Measurements from ENCODE around the gene BOK.
"Not testable (repeated sequence)": the region's sequence is repeated elsewhere in the genome, so short reads cannot be mapped to it uniquely, and the experiment has no call there.

BOK gene

GRCh38 chr2:241559323-241560161 lies 997 bp downstream of the BOK start:
- no peak for DNase-seq

- no peak for DNase-seq
These were observed 1.8 kb downstream of the BOK start for GRCh38 chr2:241560162-241560882.

DNA sequence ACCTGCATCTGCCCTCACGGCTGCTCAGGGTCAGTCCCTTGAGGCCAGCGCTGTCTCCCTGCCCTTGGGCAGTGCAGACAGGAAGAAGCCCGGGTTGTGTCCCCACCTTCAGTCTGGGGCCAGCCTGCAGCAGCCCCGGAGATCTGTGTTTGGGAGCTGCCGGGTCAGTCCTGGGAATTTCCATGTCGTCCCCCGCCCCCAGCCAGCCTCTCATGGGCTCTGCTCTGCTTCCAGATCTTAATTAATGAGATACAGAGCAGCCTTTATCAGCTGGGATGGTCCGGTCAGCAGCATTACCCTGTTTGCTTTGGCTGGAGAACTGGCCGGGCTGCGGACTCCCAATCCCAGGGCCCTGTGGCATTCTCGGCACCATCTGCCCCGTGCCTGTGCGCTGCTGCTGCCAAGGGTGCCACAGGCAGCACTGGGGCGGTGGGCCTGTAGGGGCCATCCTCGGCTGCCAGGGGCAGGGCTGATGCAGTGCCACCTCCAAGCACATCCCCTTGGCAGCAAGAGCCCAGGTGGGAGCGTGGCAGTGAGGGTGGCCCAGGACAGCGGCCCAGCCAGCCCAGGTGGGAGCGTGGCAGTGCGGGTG lies 2.4 kb downstream of the BOK start:
- no peak for DNase-seq

GRCh38 chr2:241561832-241562231 lies 3.3 kb downstream of the BOK start:
- peak; percentile 87 for DNase-seq

DNA sequence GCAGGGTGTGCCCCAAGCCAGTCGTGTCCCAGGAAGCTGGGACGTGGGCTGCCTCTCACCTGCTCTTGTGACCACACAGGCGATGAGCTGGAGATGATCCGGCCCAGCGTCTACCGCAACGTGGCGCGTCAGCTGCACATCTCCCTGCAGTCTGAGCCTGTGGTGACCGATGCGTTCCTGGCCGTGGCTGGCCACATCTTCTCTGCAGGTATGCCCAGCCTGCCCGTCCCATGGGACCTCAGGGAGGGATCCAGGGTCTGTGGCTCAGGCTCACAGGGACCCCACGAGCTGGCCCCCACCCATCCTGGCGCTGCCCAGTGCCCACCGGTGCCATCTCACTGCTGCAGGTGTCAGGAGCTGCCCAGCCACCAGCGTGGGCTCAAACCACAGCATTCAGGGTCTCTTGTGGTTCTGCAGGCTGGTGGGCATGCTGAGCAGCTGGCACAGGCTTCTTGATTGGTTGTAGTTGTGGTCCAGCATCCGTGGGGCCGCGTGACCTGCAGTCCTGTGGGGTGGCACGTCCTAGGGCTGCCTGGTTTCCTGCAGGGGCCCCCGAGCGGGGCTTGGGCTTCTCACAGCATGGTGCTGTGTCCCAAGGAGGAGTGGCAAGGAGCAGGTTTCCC lies 3.8 kb downstream of the BOK start:
- no peak for DNase-seq

DNA sequence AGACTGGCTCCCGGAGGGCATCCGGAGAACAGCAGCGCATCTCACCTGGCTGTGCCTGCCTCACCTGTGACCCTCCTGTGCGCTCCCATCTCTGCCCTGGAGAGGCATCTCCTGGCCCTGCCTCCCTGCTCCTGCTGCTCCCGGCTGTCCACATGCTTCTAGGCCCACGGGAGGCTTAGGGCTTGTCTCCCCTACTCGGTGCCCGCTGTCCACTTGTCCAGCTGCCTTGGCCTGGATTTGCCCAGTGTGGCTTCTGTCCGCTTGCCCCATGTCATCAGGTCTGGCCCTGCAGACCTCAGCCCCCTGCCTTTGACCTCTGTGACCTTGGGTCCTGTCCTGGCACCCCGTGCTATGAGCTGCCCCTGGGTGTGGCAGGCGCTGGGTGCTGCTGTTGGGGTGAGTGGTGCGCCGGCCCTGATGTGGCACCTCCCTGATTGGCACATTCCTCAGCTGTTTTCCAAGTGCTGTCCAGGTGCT lies 4.5 kb downstream of the BOK start:
- no peak for DNase-seq

GRCh38 chr2:241563571-241563980 lies 5.0 kb downstream of the BOK start:
- DNase-seq = no peak

DNA sequence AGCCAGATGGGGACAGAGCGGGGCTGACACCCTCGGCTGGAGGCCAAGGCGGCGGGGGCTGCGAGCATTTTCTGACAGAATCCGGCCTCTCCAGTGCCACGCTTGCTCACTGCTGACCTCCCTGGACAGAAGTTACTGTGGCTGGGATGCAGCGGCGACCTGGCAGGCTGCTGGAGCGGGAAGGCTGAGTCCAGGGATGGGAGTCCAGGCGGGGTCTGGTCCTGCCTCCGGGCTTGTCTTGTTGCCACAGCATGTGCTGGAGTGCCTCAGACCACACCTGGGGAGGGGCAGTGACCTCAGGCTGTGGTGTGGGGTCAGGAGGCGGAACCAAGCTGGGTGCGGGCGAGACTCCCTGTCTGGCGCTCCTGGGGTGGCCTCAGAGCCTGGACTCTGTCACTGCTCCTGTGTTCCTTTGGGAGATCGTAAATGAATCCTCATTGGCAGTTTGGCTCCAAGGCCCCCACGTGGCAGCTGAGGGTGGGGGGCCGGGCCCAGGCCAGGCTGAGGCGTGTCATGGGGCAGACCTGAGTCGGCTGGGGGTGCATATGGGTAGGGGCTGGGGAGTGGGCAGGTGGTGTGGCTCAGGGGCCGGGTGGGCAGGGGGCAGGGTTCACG lies 5.5 kb downstream of the BOK start:
- no peak for DNase-seq

GRCh38 chr2:241564596-241565410 lies 6.3 kb downstream of the BOK start:
- DNase-seq = no peak

- no peak for DNase-seq
These were observed 6.9 kb downstream of the BOK start for GRCh38 chr2:241565411-241565810.

DNA sequence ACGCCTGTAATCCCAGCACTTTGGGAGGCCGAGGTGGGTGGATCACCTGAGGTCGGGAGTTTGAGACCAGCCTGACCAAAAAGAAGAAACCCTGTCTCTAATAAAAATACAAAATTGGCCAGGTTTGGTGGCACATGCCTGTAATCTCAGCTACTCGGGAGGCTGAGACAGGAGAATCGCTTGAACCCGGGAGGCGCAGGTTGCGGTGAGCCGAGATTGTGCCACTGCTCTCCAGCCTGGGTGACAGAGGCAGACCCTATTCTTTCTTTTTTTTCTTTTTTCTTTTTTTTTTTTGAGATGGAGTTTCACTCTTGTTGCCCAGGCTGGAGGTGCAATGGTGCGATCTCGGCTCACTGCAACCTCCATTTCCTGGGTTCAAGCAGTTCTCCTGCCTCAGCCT lies 7.5 kb downstream of the BOK start:
- not testable (repeated sequence) for DNase-seq

DNA sequence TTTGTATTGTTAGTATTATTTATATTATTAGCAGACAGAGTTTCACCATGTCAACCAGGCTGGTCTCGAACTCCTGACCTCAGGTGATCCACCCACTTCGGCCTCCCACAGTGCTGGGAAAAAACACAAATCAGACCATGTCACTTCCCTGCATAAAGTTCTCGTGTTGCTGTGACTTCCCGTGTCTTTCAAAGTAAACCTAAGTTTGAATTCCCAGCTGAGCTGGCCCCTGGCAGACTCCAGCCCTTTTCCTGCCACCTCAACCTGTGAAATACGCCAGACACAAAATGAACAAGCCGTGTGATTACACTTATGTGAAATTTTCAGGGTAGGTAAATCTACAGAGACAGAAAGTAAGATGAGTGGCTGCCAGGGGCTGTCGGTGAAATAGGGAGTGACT lies 7.9 kb downstream of the BOK start:
- DNase-seq = no peak

- DNase-seq = not testable (repeated sequence)
These were observed 8.7 kb downstream of the BOK start for GRCh38 chr2:241567266-241567665.

DNA sequence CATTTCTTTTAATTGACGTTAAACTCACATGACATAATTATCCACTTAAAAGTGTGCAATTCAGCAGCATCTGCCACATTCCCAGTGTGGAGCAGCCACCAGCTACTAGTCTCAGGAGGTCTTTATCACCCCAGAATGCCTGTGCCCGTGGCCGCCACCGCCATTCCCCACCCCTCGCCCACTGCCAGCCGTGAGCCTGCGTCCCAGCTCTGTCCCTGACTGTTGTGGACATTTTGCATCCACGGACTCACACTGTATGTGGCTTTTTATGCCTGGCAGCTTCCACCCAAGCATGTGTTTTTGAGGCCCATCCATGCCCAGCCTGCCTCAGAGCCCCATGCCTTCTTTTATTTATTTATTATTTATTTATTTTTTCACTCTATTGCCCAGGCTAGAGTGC lies 9.2 kb downstream of the BOK start:
- no peak for DNase-seq

DNA sequence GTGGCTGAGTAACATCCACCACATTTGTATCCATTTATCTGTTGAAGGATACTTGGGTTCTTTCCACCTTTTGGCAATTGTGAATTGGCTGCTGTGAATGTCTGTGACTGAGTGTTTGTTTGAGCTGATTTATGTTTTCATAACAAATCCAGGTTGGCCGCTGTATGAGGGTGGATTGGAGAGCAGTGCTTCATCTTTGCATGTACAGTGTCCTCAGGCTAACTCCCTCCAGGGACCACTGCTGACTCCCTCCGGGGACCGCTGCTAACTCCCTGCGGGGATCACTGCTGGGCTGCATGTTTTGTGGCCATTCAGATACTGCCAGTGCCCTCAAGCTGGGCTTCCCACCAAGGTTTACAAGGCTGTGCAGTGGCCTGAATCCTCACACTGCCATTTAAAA lies 10.2 kb downstream of the BOK start:
- DNase-seq = no peak

DNA sequence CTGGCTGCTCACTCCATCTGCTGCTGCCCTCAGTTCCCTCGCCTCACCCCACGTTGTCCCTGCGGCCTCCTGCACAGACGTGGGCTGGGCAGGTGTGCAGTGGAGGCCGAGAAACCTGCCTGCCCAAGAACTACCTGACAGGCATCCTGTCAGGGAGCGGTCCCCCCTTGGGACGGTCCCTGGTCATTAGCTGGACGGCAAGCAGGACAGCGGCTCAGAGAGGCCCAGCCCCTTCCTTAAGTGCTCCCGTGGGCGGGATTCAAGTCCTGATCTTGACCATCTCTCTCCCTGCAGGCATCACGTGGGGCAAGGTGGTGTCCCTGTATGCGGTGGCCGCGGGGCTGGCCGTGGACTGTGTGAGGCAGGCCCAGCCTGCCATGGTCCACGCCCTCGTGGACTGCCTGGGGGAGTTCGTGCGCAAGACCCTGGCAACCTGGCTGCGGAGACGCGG lies 11.3 kb downstream of the BOK start:
- DNase-seq = no peak

GRCh38 chr2:241570961-241571581 lies 12.5 kb downstream of the BOK start:
- no peak for DNase-seq

- no peak for DNase-seq
These were observed 13.5 kb downstream of the BOK start for GRCh38 chr2:241571821-241572620.

GRCh38 chr2:241572915-241573651 lies 14.5 kb downstream of the BOK start:
- not testable (repeated sequence) for DNase-seq

DNA sequence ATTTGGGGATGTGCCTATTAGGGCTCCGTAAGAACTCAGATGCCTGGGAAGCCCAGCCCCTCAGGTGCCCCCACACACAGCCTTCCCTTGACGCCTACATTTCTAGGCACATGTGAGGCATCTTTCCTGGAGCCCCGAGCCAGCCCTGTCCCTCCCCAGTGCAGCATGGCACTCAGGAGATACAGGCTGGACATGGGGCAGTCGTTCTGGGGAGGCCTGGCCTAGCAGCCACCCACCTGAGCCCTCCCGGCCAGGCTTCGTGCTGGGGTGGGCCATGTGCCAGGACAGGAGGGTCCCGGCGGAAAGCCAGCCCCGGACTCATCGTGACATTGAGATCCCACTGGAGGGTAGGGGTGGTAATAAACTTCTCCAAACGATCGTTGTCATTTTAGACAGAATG lies 15.2 kb downstream of the BOK start:
- DNase-seq = no peak

All from right hindlimb (tissue), 1 donor.